IMR-90 (cell line): ENCODE results near the gene CCDC87. TPM values are rescaled to one million over a fixed set of nuclear protein-coding genes. Genes with fewer than 3 reads are reported as not detected.

ENCODE experiments used
- ATAC-seq: fragments of 200-7000 bp; cut with Tn5 transposase; 2 replicates; pipeline ENCODE4 v1.9.1; 2020; ENCODE audit warnings: low read depth, mild to moderate bottlenecking, moderate library complexity
- BruUV-seq: library from RNA; stranded (reverse); fragments of 400-500 nt; replicated peaks from 2 replicates; lab custom pipeline; 2021; lab: Mats Ljungman, UMichigan
- CTCF ChIA-PET: fragments of 300-600 bp; formaldehyde crosslinking; extraction: SDS; loops from one replicate; lab custom pipeline; 2021; ENCODE audit warnings: antibody characterized with exemption; lab: Yijun Ruan, JAX
- POLR2A ChIA-PET: fragments of 300-600 bp; sonication (Branson Sonifier 250); formaldehyde crosslinking; loops from one replicate; lab custom pipeline; 2022; ENCODE audit warnings: antibody characterized with exemption; ENCODE audit not compliant: unreplicated experiment; lab: Charles Lee
- DNase-seq: peaks from one replicate; pipeline ENCODE4 v3.0.0; 2013
- H2AFZ ChIP-seq: replicated peaks from 2 replicates; pipeline ENCODE3; 2013; ENCODE audit warnings: low read length, mild to moderate bottlenecking; ENCODE audit not compliant: poor library complexity
- H2AK5ac ChIP-seq: 2 replicates; pipeline ENCODE4 v1.6.1; 2013; ENCODE audit warnings: low read depth, low read length, inconsistent platforms
- H2AK9ac ChIP-seq: replicated peaks from 2 replicates; pipeline ENCODE3; 2013; ENCODE audit warnings: mild to moderate bottlenecking, low read depth, low read length, moderate library complexity; ENCODE audit not compliant: poor library complexity
- H2BK120ac ChIP-seq: 2 replicates; pipeline ENCODE4 v1.6.1; 2013; ENCODE audit warnings: low read depth, low read length, inconsistent platforms
- H2BK15ac ChIP-seq: 3 replicates; pipeline ENCODE4 v1.6.1; 2013; ENCODE audit warnings: low read depth, low read length, inconsistent platforms
- H2BK20ac ChIP-seq: 2 replicates; pipeline ENCODE4 v1.6.1; 2013; ENCODE audit warnings: low read depth, mild to moderate bottlenecking, inconsistent platforms, low read length, moderate library complexity
- H2BK5ac ChIP-seq: 2 replicates; pipeline ENCODE4 v1.6.1; 2013; ENCODE audit warnings: mild to moderate bottlenecking, low read depth, low read length, inconsistent platforms; ENCODE audit not compliant: poor library complexity, severe bottlenecking
- H3K14ac ChIP-seq: replicated peaks from 2 replicates; pipeline ENCODE4 v1.6.1; 2013; ENCODE audit warnings: low read depth, low read length, inconsistent platforms
- H3K18ac ChIP-seq: 2 replicates; pipeline ENCODE4 v1.6.1; 2013; ENCODE audit warnings: low read depth, low read length, control low read depth
- H3K23ac ChIP-seq: 2 replicates; pipeline ENCODE4 v1.6.1; 2013; ENCODE audit warnings: low read depth, low read length, inconsistent platforms
- H3K27ac ChIP-seq: 2 replicates; pipeline ENCODE4 v1.5.1; 2013; ENCODE audit warnings: mild to moderate bottlenecking, control low read depth, low read length; ENCODE audit not compliant: insufficient read depth
- H3K27me3 ChIP-seq: 2 replicates; pipeline ENCODE4 v1.6.1; 2013; ENCODE audit warnings: low read length; ENCODE audit not compliant: control insufficient read depth, insufficient read depth
- H3K36me3 ChIP-seq: 2 replicates; pipeline ENCODE4 v1.6.1; 2013; ENCODE audit warnings: low read length, mixed read lengths; ENCODE audit not compliant: control insufficient read depth, insufficient read depth
- H3K4ac ChIP-seq: 2 replicates; pipeline ENCODE4 v1.6.1; 2013; ENCODE audit warnings: low read depth, low read length, inconsistent platforms
- H3K4me1 ChIP-seq: 2 replicates; pipeline ENCODE4 v1.6.1; 2013; ENCODE audit warnings: low read length, mixed read lengths; ENCODE audit not compliant: control insufficient read depth, insufficient read depth
- H3K4me2 ChIP-seq: 2 replicates; pipeline ENCODE4 v1.6.1; 2013; ENCODE audit warnings: low read depth, mild to moderate bottlenecking, control low read depth, low read length, moderate library complexity
- H3K4me3 ChIP-seq: 2 replicates; pipeline ENCODE4 v1.5.1; 2013; ENCODE audit warnings: low read depth, mild to moderate bottlenecking, control low read depth, low read length, moderate library complexity; ENCODE audit not compliant: insufficient read depth
- H3K56ac ChIP-seq: 2 replicates; pipeline ENCODE4 v1.6.1; 2013; ENCODE audit warnings: low read length, inconsistent platforms; ENCODE audit not compliant: insufficient read depth; ENCODE audit errors: extremely low read depth
- H3K79me1 ChIP-seq, 2 experiments: 2 replicates each; pipeline ENCODE4 v1.6.1; 2013; ENCODE audit warnings: low read length in 2 of 2, inconsistent platforms in 1 of 2, low read depth in 1 of 2
- H3K9ac ChIP-seq: 2 replicates; pipeline ENCODE4 v1.6.1; 2013; ENCODE audit warnings: low read depth, low read length, control low read depth
- H3K9me1 ChIP-seq: 2 replicates; pipeline ENCODE4 v1.6.1; 2013; ENCODE audit warnings: low read length, inconsistent platforms; ENCODE audit not compliant: insufficient read depth
- H3K9me3 ChIP-seq: 2 replicates; pipeline ENCODE4 v1.6.1; 2013; ENCODE audit warnings: low read length; ENCODE audit not compliant: control insufficient read depth, insufficient read depth
- H4K20me1 ChIP-seq: 2 replicates; pipeline ENCODE4 v1.6.1; 2013; ENCODE audit warnings: low read length, inconsistent platforms; ENCODE audit not compliant: insufficient read depth
- H4K5ac ChIP-seq: 2 replicates; pipeline ENCODE4 v1.6.1; 2013; ENCODE audit warnings: mild to moderate bottlenecking, low read depth, low read length, control low read depth
- H4K8ac ChIP-seq, 2 experiments: 2 replicates each; pipeline ENCODE4 v1.6.1; 2013; ENCODE audit warnings: low read depth in 2 of 2, low read length in 2 of 2, control low read depth in 1 of 2, inconsistent platforms in 1 of 2
- H4K91ac ChIP-seq: 2 replicates; pipeline ENCODE4 v1.6.1; 2013; ENCODE audit warnings: low read depth, low read length, inconsistent platforms; ENCODE audit not compliant: insufficient read depth
- BHLHE40 ChIP-seq: fragments of 150-350 bp; IDR thresholded peaks from 2 replicates; pipeline ENCODE4 v1.6.1; 2016; ENCODE audit warnings: mild to moderate bottlenecking, low read depth, low read length
- MAZ ChIP-seq: IDR thresholded peaks from 2 replicates; pipeline ENCODE4 v1.6.1; 2012; ENCODE audit warnings: low read depth, mild to moderate bottlenecking, low read length, improper control_type of control experiment, moderate library complexity, borderline replicate concordance
- SMC3 ChIP-seq: fragments of 150-350 bp; IDR thresholded peaks from 2 replicates; pipeline ENCODE4 v1.6.1; 2016; ENCODE audit warnings: low read depth, mild to moderate bottlenecking, antibody characterized with exemption, low read length, moderate library complexity
- WGBS, 2 experiments: methylation state at CpG; one replicate each; pipeline versions ENCODE4 v1.1.5 to v1.1.7; 2013; ENCODE audit warnings: missing lambda C conversion rate in 2 of 2; ENCODE audit not compliant: insufficient read length in 1 of 2; ENCODE audit errors: extremely low coverage in 2 of 2; 5-methylcytosine and 5-hydroxymethylcytosine counted together
- dilution Hi-C: fragments of 300-500 bp; cut with HindIII; formaldehyde crosslinking; loops from one replicate; pipeline ENCODE4 v1.14.3; 2018; ENCODE audit warnings: low sequenced_read_pairs; ENCODE audit not compliant: unreplicated experiment
- in situ Hi-C: fragments of 300-500 bp; cut with MboI; formaldehyde crosslinking; loops from 3 replicates; pipeline ENCODE4 v1.14.3; 2019; ENCODE audit warnings: low sequenced_read_pairs, inconsistent platforms, mixed read lengths
- intact Hi-C: fragments of 100-400 bp; cut with micrococcal nuclease; formaldehyde crosslinking; loops from 2 replicates; pipeline ENCODE4 v1.10.0; 2022
- polyA plus RNA-seq, 3 experiments: library from polyadenylated mRNA; depleted of rRNA; stranded (reverse); fragments of >200 nt; gene quantifications; 2 replicates each; pipeline ENCODE4 v1.2.3, GENCODE V29; 2012; ENCODE audit warnings: low replicate concordance in 1 of 3
- total RNA-seq: library from RNA; depleted of rRNA; stranded (reverse); fragments of >200 nt; gene quantifications from 2 replicates; pipeline ENCODE4 v1.2.3, GENCODE V29; 2012

Gene CCDC87
- total and polyA plus RNA-seq, 2 of the 4 experiments (the other 2 are of a cell fraction) = 0.18 to 0.19 TPM

- TF ChIP-seq BHLHE40 (peak; percentile 94), MAZ (no peak)
These were observed 24.5 kb downstream of the CCDC87 start, which contains the start of gene CTSF (continued) for GRCh38 chr11:66568124-66568916.

GRCh38 chr11:66567787-66568123 lies 25.1 kb downstream of the CCDC87 start:
- Histone ChIP-seq H2AFZ (peak overlapping the region; percentile 95), H3K18ac (no peak overlapping the region), H3K9ac (no peak overlapping the region)

More at GRCh38 chr11:66567787-66568123, 25.1 kb downstream of the CCDC87 start:
- Histone ChIP-seq H4K20me1 (no peaks in the 10 kb centered on the region), H2BK120ac (no peak overlapping the region), H3K27me3 (peaks cover 2% of the 10 kb centered on the region; the same call in 1 of the 2 replicates), H4K8ac (no peak overlapping the region; a peak in 1 of 4 replicates), H3K56ac (no peak overlapping the region), H4K91ac (no peak overlapping the region), H3K4ac (no peak overlapping the region), H3K23ac (no peak overlapping the region), H3K14ac (no peak overlapping the region), H2AK5ac (no peak overlapping the region), H3K27ac (no peak overlapping the region), H3K4me1 (peaks cover 3% of the 10 kb centered on the region; the same call in 1 of the 2 replicates), H3K36me3 (peaks cover 3% of the 10 kb centered on the region; the same call in 1 of the 2 replicates), H2BK5ac (no peak overlapping the region), H3K4me3 (peak overlapping the region; percentile 41; the same call in 1 of the 2 replicates), H3K9me1 (peaks cover 6% of the 10 kb centered on the region; the same call in 1 of the 2 replicates), H4K5ac (no peak overlapping the region), H2AK9ac (peak overlapping the region; percentile 78), H2BK15ac (no peak overlapping the region), H3K4me2 (peak overlapping the region; percentile 49; the same call in 1 of the 2 replicates), H3K79me1 (no peaks in the 10 kb centered on the region), H2BK20ac (no peak overlapping the region), H3K9me3 (no peaks in the 10 kb centered on the region)
- dilution Hi-C loops (no loop called here), intact Hi-C loops (no loop called here), in situ Hi-C loops (no loop called here)
- ATAC-seq = no peak
- WGBS, 2 experiments = no CpG with 5 or more reads among the region's 15 CpGs
- TF ChIP-seq SMC3 = no peak
- no TSS peak for BruUV-seq
- DNase-seq = no peak
- POLR2A ChIA-PET = interaction anchor here (0.6 kb wide), 1 partner anchor 71 kb away, joined by 4 read pairs; the partner anchor contains the start of gene RBM4
- CTCF ChIA-PET = no interaction called here
